ENCODE measurements around the gene GNAT3.

GRCh38 chr7:80521809-80522208 lies 9.9 kb upstream of the GNAT3 start:
- TF ChIP-seq CTCF (conservative IDR thresholded peaks at IDR 0.05) = no peak
- TF ChIP-seq EZH2 (IDR thresholded peaks at IDR 0.05; ENCODE audit: low read depth) = no peak
